IPS-NIHi11 (cell line): ENCODE data around the gene RGS2.

Experiments used
- DNase-seq: peaks from one replicate; pipeline ENCODE4 v3.0.0; 2012; ENCODE audit warnings: mixed read lengths, low spot score

The RGS2 gene

DNA sequence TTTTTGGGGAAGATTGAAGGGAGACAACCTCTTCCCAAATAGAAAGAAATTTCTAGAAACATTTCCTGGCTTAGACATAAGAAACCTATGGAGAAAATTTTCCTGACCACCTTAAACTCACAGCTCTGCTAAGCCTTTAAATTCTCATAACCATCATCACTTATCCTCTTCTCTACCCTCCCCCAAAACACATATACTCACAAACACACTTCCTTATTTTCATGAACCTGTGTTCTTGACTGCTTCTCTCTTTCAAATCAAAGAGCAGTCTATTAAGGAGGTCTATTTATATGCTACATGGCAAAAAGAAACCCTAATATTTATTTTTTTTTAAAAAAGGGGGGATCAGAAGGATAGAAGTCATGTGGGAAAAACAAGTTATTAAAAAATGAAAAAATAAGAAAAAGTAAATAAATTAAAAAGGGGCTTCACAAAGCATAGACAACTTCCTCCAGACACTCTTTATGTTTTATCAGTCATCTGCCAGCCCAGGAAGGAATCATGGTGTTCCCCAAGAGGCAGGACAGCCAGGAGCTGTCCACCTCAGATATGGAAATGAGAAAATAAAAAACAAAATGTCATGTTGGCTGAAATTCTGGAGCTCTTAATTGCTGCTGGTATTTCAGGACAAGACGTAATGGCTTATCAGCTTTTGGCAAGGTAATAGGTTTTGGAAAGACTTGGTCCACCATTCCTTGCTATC, 12.8 kb upstream of the RGS2 start:
- no peak for DNase-seq

DNA sequence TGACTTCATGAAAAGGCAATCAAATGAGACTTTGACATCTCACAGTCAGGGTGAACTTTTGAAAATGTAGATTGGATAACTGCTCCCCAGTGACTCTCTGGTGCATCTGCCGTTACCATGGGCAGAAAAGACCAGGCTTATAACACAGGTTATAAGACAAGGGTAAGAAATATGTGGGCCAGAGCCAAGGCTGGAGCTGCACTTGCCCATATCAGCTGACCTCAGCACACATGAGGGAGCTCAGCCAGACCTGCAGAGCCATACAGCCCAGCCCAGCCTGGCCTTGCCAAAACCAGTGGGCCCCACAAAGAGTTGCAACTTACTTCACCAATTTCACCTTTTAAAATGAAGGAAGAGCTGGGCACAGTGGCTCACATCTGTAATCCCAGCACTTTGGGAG, 11.7 kb upstream of the RGS2 start:
- DNase-seq, result no peak

DNA sequence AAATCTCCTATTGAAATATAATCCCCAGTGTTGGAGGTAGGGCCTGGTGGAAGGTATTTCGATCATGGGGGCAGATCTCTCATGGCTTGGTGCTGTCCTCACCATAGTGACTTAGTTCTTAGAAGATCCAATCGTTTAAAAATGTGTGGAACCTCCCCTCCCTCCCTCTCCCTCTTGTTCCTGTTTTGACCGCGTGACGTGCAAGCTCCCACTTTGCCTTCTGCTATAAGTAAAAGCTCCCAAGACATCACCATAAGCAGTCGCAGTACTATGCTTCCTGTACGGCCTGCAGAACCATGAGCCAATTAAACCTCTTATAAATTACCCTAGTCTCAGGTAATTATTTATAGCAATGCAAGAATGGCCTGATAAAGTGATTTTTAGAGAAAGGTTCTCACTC, 10.9 kb upstream of the RGS2 start:
- DNase-seq, result no peak

DNA sequence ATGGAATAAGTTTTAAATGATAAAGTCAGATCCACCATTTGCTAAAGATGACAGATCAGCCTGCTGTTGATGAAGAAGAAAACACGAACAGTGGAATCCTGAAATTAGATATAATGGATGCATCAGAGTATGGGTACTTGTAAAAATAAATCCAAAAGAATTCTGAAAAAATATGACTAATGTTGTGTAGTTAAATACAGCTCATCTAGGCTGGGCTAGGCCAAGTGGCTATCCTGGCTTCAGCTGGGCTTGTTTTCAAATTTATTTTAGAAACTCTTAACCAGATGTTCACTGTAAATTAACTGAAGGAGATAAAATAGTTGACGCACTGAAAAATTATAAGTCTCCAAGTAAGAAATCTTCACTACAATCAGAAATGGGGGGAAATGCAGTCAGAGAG, 7.4 kb upstream of the RGS2 start:
- DNase-seq, result no peak

DNA sequence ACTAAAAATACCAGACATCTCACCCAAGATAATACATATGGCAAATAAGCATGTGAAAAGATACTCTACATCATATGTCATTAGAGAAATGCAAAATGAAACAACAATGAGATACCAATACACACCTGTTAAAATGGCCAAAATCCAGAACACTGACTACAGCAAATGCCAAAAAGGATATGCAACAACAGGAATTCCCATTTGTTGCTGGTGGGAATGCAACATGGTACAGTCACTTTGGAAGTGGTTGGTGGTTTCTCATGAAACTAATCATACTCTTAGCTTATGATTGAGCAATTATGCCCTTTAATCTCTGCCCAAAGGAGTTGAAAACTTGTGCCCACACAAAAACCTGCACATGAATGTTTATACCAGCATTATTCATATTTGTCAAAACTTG, 6.4 kb upstream of the RGS2 start:
- no peak for DNase-seq

DNA sequence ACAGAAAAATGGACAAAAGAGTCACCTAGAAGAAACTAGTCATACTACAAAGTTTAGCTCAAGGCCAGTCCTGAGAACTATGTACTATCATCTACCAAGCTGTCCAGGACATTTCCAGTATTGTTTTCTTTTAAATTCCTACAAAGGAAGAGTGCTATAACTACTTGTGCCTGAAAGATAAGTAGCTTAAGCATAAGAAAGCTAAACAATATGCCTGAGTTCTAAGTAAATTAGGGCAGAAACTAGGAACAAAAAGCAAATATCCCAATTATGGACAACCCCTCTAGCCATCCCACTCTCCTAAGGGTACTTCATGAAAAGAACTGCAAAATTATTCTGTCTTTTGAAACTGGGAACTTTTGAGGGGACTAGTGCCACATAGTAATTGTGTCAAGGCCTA, 5.3 kb upstream of the RGS2 start:
- DNase-seq, result no peak

DNA sequence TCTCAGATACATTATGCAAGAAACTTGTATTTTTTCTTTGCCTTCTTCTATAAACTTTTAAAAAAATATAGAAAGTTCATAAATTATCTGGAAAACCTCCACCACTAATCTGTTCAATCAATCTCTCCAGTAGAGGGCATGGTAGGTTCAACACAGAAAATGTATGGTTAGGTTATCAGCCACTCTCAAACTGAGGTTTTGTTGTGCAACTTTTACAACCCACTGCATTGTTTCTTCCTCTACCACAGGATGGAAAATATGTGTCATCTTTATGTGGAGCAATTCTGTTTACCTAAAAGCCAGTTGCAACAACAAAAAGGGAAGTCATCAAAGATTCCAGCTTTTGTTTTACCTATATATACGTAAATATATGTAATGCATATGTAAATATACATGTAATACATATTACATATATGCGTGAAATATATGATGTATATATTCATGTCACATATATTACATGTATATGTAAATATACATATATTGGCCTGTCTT, 3.0 kb upstream of the RGS2 start:
- DNase-seq, result peak; percentile 39

DNA sequence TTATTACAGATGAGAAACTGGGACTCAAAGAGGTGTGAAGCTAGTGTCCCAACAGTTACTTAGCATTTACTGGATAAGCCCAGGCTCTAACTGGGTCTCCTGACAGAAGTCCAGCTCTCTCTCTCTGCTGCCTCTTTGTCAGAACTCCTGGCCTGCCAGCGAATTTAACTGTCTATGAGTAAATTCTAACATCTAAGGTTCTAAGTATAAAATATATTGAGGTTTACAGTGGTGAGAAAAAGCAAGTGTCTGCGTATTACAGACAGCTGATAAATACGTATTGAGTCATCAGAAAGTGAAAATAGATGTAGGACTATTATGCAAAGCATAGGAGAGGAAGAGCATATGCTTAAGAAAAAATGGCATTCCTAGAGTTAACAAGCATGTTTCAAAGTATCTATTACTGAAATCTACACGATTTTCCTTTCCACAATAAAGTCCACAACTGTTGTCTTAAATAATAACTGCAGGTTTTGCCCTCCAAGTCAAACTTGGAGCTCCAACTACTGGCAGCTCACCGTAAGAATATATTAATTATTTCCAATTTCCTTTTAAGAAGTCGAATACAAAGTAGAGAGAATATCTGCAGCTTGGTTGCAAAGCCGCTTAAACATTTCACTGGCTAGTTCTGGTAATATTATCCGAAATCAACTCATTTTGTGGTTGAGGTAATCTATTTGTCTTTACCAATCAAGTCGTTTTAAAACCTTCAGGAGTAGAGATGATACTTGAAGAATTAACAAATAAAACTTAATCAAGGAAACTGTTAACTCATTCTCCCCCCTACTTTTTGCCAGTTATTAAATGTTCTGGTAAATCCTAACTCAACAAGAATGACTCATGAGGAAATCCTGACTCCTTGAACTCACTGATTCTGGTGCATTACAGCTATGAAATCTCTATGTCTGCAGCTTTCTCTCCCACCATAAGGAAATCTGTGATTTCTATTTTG, 1.4 kb upstream of the RGS2 start:
- no peak for DNase-seq

DNA sequence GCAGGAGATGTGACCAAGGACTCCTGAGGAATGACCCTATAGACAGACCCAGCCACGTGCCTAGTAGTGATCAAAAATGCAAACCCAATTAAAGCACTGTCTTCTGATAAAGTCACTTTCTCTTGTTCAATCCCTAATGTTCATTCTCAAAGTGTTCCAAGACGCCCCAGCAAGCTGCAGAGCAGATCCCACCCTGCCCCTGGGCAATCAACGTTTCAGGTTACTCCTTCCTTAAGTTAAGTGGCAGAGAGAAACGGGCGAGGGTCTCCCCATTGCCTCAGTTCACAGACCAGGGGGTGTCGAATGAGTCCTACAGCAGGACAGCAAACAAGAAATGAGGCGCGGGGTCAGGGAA, 699 bp upstream of the RGS2 start:
- DNase-seq, result no peak

DNA sequence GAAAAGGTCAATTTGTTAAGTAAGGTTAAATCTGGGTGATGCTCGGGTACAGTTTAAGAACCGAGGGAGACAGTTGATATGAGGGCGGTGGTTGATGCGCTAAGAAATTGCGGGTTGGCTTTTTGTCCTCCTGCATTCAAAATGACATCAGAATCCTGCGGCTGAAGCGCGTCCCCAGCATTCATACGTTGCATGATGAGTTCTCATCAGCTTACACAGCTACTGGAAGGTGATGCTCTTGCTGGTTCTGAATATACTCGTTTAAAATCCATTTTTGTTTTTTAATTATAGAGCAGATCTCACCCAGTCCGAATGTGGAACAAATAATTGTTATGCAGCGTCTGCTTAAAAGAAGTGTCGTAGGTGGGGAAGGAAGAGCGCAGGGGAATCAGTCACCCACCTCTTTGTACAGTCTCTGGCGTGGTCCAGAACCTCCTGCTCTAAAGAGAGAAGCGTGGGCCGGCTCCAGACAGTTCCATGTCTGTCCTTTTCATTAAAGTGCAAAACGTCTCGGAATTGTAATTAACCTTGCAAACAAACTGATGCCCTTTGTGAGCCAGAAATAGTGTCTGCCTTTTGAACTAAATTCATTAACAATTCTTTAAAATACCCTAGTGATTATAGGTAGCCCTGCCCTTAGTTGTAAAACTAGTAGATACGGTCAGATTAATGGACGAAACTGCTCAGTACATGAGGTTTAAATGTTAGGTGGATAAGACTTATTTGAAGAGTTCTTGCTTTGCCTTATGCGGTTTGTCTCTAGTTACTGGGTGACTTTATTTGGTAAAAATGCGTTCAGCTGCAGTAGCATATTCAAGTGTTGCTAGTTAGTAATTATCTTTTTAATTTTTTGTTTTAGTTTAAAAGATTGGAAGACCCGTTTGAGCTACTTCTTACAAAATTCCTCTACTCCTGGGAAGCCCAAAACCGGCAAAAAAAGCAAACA, 741 bp downstream of the RGS2 start:
- no peak for DNase-seq

DNA sequence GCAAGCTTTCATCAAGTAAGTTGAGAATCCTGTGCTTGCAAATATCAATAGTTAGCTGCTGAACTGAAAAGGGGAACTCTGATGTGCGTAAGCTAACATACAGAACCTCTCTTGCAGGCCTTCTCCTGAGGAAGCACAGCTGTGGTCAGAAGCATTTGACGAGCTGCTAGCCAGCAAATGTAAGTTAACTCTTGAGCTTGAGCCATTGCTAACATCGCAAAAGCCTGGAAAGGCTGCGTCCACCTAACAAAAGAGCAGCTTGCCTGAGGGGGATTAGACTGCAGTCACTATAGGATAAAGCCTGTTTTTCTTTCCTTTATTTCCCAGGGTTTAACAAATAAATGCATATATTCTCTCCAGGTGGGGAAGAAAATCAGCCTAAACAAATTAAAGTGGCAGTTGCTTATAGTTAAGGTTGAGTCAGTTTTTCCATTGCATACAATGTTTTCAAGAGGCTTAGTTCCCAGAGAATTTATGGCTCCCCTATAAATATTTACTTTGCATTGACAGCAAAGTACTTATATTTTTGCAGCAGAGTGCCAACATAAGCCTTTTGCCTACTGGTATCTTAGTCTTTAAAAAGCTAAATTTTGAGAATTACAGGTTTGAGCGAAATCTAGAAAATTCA, 1.5 kb downstream of the RGS2 start:
- no peak for DNase-seq

DNA sequence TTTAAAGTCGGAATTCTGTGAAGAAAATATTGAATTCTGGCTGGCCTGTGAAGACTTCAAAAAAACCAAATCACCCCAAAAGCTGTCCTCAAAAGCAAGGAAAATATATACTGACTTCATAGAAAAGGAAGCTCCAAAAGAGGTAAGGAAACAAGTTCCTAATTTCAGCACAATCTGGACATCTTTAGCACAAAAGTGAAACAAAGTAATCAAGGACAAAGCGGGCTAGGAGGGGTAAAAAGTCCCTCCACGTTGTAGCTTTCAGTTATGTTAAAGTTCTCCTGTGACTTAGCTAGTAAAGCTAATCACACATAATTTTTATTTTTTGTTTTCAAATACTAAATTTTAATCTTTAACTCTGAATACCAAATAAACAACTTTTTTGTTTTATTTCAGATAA, 2.2 kb downstream of the RGS2 start:
- no peak for DNase-seq

DNA sequence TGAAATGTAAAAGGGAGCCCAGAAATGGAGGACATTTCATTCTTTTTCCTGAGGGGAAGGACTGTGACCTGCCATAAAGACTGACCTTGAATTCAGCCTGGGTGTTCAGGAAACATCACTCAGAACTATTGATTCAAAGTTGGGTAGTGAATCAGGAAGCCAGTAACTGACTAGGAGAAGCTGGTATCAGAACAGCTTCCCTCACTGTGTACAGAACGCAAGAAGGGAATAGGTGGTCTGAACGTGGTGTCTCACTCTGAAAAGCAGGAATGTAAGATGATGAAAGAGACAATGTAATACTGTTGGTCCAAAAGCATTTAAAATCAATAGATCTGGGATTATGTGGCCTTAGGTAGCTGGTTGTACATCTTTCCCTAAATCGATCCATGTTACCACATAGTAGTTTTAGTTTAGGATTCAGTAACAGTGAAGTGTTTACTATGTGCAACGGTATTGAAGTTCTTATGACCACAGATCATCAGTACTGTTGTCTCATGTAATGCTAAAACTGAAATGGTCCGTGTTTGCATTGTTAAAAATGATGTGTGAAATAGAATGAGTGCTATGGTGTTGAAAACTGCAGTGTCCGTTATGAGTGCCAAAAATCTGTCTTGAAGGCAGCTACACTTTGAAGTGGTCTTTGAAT, 2.9 kb downstream of the RGS2 start:
- DNase-seq, result no peak

DNA sequence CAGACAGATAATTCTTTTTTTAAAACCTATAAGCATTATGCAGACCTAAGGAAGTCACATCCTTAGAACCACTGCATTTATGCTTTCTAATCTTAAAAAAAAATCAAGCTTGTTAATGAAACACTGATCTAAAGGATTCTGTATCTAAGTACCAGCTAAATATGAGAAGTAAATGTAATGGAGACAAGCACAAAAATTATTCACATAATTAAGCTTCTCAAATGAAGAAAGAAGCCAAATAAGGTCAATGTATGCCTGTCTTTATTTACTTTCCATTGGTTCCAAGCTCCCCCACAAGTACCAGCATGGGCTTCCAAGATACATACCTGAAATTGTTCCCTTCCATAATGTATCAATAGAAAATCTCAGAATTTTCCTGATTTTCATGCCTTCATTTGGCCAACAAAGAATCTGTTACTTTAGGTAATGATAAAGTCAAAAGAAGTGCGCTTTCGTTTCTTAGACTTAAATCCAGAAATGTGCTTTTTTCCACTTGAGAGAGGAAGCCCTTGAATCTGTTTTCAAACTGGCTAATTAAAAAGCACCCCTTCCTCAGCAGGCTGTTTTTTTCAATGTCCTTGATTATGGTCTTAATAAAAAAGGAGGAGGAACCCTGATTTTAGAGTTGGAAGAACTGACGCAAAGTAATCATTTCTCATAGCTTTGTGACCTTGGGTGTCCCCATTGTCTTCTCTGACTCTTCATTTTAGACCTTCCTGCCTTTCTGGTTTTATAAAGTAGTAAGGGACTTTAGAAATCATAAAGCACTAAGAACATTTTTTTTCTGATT, 3.8 kb downstream of the RGS2 start:
- no peak for DNase-seq

DNA sequence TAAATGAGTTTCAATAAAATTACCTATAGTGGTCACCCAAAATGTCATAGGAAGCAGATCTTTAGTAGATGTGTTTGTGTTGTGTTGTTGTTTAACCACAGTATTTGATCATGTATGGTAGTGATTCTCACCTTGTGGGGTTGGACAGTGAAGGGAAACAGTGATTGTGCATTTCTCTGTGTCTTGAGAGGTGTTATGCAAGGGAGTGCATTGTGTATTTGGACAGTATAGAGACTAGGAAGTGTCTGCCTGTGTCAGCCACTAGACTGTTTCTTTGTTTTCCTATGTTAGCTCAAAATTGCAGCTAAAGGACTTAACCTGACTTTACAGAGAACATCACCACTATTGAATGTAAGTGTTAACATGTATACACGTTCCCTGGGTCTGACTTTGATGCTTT, 6.0 kb downstream of the RGS2 start:
- no peak for DNase-seq

DNA sequence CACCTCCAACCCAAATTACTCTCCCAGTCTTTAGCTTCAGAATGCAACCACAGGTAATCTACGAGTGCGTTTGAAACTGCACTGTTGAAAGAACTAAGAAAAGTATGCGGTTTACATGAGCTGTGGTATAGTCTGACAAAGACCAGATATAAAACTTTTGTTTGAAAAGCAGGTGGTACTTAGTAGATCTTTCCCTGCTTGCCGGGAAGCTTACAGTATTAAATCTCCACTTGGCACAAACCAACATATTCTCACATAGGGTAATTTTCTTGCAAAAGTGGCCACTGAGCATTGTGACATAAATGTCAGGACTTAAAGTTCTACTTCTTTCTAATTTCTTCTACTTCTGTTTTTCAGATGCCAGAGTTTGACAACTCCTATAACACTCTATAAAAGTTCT, 8.4 kb downstream of the RGS2 start:
- no peak for DNase-seq

DNA sequence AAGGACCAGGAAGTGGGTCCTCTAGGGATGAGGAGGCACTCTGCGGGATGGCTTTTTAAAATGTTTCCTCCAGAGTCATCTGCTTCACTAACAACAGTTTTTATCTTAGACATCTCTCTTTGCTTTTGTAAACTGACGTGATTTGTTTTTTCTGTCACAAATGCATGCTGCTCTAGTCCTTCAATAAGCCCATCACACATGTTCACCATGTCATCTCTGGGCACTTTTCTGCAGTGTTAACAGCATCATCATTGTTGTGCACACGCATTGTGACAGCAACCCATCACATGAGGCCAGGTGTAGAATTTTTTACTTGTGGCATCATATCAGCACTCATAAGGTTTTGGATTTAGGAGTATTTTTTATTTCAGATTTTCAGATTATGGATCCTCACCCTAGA, 12.5 kb downstream of the RGS2 start:
- DNase-seq, result no peak

DNA sequence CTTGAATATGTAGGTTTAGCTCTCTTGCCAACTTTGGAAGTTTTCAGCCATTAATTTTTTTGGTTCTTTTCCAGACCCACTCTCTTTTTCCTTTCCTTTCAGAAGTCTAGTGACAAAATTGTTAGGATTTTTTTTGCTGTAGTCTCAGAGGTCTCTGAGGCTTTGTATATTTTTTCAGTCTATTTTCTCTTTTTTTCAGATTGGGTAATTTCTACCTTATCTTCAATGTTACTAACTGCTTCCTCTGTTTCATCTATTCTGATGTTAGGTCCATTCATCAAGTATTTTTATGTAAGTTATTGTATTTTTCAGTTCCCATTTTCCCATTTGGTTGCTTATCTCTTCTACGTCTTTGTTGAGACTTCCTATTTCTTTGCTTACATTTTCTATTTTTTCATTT, 15.7 kb downstream of the RGS2 start:
- no peak for DNase-seq

DNA sequence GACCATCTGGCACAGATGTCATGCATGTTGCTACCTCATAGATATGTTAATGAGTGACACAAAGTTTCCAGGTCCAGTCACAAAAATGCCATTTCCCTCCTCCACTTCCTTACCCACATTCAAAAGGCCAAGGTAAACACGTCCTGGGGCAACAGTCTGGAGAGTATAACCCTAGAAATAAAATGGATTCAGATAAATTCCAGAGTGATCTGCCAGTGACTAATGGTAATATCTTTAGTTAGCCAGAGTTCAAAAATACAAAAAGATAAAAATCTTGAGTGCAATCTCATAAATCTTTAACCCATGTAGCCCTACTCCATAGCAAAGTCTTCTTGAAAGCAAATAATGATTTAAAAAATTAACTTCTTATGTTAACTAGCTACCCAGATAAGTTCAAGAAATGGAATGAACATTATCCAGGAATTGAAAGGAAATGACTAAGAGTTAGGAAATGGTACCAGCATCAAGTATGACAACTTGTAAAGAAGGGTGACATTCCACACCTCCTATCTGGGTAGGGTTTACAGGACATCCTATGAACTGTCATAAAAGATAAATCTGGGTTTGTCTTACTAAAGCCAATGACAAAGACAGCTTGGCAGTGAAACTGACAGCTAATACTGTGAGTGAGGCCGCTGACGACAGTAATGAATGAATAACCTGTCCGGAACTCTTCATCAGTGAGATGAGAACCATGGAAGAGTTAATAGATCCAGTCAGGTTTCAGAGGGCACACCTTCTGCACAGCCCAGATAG, 18.1 kb downstream of the RGS2 start:
- no peak for DNase-seq
